Retinal pigment epithelial cell (primary cell): ENCODE results near the gene SRSF7.
"Not testable (repeated sequence)": the region's sequence is repeated elsewhere in the genome, so short reads cannot be mapped to it uniquely, and the experiment has no call there.

ENCODE experiments used
- DNase-seq: peaks from one replicate; pipeline ENCODE4 v3.0.0-alpha.2; 2010; ENCODE audit warnings: low read depth
- H3K4me3 ChIP-seq: 2 replicates; pipeline ENCODE4 v1.5.1; 2011; ENCODE audit warnings: mild to moderate bottlenecking, low read length, control low read depth, moderate library complexity
- CTCF ChIP-seq: conservative IDR thresholded peaks from 2 replicates; pipeline ENCODE4 v1.5.1; 2011; ENCODE audit warnings: low read depth, low read length, control low read depth, inconsistent platforms

Gene SRSF7

GRCh38 chr2:38750891-38751595 is at the start of gene SRSF7:
Gene SRSF7 (minus strand): TSS chr2:38751361. CDS start chr2:38751256, 105 bp downstream.
- TF ChIP-seq CTCF: no peak
- DNase-seq: peak; percentile 98

GRCh38 chr2:38797953-38798352 is 46.8 kb upstream of the SRSF7 start:
- no peak overlapping the region for H3K4me3 ChIP-seq
- no peak for TF ChIP-seq CTCF
- DNase-seq: no peak

More at GRCh38 chr2:38750891-38751595, at the start of gene SRSF7:
- H3K4me3 ChIP-seq: peak within 1 kb of the TSS; percentile 65

GRCh38 chr2:38797250-38797676 is 46.1 kb upstream of the SRSF7 start:
- TF ChIP-seq CTCF: no peak
- H3K4me3 ChIP-seq: no peak overlapping the region
- DNase-seq: peak; percentile 43

GRCh38 chr2:38795016-38795415 is 43.9 kb upstream of the SRSF7 start:
- not testable (repeated sequence) for H3K4me3 ChIP-seq, DNase-seq

- H3K4me3 ChIP-seq: no peak overlapping the region
- no peak for TF ChIP-seq CTCF
- DNase-seq: no peak
Measured at GRCh38 chr2:38794235-38794946, 43.2 kb upstream of the SRSF7 start.

- TF ChIP-seq CTCF: no peak
- DNase-seq: no peak
- H3K4me3 ChIP-seq: no peak overlapping the region
Measured at GRCh38 chr2:38793511-38793910, 42.4 kb upstream of the SRSF7 start.

GRCh38 chr2:38792751-38793150 is 41.6 kb upstream of the SRSF7 start:
- no peak for DNase-seq
- no peak for TF ChIP-seq CTCF
- no peak overlapping the region for H3K4me3 ChIP-seq

- DNase-seq, H3K4me3 ChIP-seq: not testable (repeated sequence)
Measured at GRCh38 chr2:38792321-38792720, 41.2 kb upstream of the SRSF7 start.
